ENCODE results near the gene CLPSL1. TPM values are rescaled to one million over a fixed set of nuclear protein-coding genes. Genes with fewer than 3 reads are reported as not detected.

The CLPSL1 gene
- total and polyA plus RNA-seq, 2 of the 8 experiments (the other 6 are each of a cell fraction or from before 2014, with no cell fraction given) = not detected

GRCh38 chr6:35809809-35810208, 29.0 kb downstream of the CLPSL1 start:
- FAIRE-seq = no peak
- no peak overlapping the region for H3K56ac ChIP-seq (replicated peaks; ENCODE audit: insufficient read length, low read depth, low read length)
- no peak overlapping the region for H2AK5ac ChIP-seq (ENCODE audit: low read depth, low read length)
- no peaks in the 10 kb centered on the region for H3K79me1 ChIP-seq (ENCODE audit: low read depth, low read length)
- no peak overlapping the region for H3K4me3 ChIP-seq (ENCODE audit: extremely low read depth in 1 of 4, insufficient read depth in 2 of 4, low read depth in 3 of 4, low read length in 4 of 4)
- no peak for DNase-seq (ENCODE audit: low read depth in 1 of 2, low spot score in 2 of 2)
- 83% methylated on average over 5 of the region's 5 CpGs; no CpG with 5 or more reads in 1 of the 2 experiments for WGBS, 2 experiments (ENCODE audit: extremely low coverage in 1 of 2, insufficient coverage in 1 of 2, insufficient read length in 1 of 2, insufficient replicate concordance in 2 of 2, low coverage in 1 of 2, low lambda C conversion rate in 2 of 2, missing lambda C conversion rate in 1 of 2)
- H4K91ac ChIP-seq (replicated peaks; ENCODE audit: insufficient read length, low read length) = no peak overlapping the region
- no peaks in the 10 kb centered on the region; a peak in 1 of 7 replicates for H3K27me3 ChIP-seq (replicated peaks in 1 of 4; ENCODE audit: control insufficient read depth in 3 of 4, extremely low read depth in 1 of 4, insufficient read depth in 3 of 4, low read length in 3 of 4)
- H3K79me2 ChIP-seq (ENCODE audit: control insufficient read depth in 1 of 2, insufficient read depth in 2 of 2, low read length in 2 of 2) = no peaks in the 10 kb centered on the region
- H3K4me1 ChIP-seq (replicated peaks in 1 of 4; ENCODE audit: control insufficient read depth in 3 of 4, insufficient read depth in 4 of 4, low read length in 3 of 4) = peaks cover 0 to 7% (median 2%) of the 10 kb centered on the region in 4 experiments; a peak in 3 of 7 replicates
- H2BK120ac ChIP-seq (replicated peaks; ENCODE audit: low read depth, low read length) = no peak overlapping the region
- H3K23me2 ChIP-seq (ENCODE audit: low read depth, low read length) = peaks cover 2% of the 10 kb centered on the region; the same call in 1 of the 2 replicates
- no peak overlapping the region for H2BK5ac ChIP-seq (ENCODE audit: low read depth, low read length)
- no peak overlapping the region for H4K8ac ChIP-seq (ENCODE audit: extremely low read depth, insufficient read depth, low read length)
- no peak overlapping the region for H2BK12ac ChIP-seq (ENCODE audit: low read depth, low read length)
- no peaks in the 10 kb centered on the region for H3K36me3 ChIP-seq (ENCODE audit: control insufficient read depth in 2 of 4, insufficient read depth in 4 of 4, low read length in 3 of 4)
- H2BK15ac ChIP-seq (ENCODE audit: low read length) = no peak overlapping the region
- no peak overlapping the region for H3K4ac ChIP-seq (replicated peaks; ENCODE audit: insufficient read length, low read depth, low read length)
- no peak overlapping the region for H2BK20ac ChIP-seq (ENCODE audit: low read length)
- H4K5ac ChIP-seq (ENCODE audit: insufficient read length, low read depth, low read length) = no peak overlapping the region
- no peak for TF ChIP-seq FOSL1 (IDR thresholded peaks at IDR 0.05; ENCODE audit: insufficient read depth, low read depth, low read length)
- no peak for TF ChIP-seq NANOG (IDR thresholded peaks at IDR 0.05; ENCODE audit: insufficient read depth, low read depth, low read length, poor library complexity, severe bottlenecking)
- TF ChIP-seq RBBP5 (IDR thresholded peaks at IDR 0.05; ENCODE audit: borderline replicate concordance, low read depth, low read length) = no peak
- TF ChIP-seq RNF2 (IDR thresholded peaks at IDR 0.05; ENCODE audit: borderline replicate concordance, low read depth, low read length, missing control alignments, poor library complexity, severe bottlenecking) = no peak
- TF ChIP-seq KDM1A (IDR thresholded peaks at IDR 0.05; ENCODE audit: borderline replicate concordance, low read length) = no peak
- TF ChIP-seq, protein P1, sequence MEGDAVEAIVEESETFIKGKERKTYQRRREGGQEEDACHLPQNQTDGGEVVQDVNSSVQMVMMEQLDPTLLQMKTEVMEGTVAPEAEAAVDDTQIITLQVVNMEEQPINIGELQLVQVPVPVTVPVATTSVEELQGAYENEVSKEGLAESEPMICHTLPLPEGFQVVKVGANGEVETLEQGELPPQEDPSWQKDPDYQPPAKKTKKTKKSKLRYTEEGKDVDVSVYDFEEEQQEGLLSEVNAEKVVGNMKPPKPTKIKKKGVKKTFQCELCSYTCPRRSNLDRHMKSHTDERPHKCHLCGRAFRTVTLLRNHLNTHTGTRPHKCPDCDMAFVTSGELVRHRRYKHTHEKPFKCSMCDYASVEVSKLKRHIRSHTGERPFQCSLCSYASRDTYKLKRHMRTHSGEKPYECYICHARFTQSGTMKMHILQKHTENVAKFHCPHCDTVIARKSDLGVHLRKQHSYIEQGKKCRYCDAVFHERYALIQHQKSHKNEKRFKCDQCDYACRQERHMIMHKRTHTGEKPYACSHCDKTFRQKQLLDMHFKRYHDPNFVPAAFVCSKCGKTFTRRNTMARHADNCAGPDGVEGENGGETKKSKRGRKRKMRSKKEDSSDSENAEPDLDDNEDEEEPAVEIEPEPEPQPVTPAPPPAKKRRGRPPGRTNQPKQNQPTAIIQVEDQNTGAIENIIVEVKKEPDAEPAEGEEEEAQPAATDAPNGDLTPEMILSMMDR (IDR thresholded peaks at IDR 0.05; ENCODE audit: control extremely low read depth in 1 of 3, insufficient read depth in 1 of 3, low read depth in 1 of 3, low read length in 3 of 3) = no peak
- no peak overlapping the region for H3K27ac ChIP-seq (ENCODE audit: low read depth, low read length)
- ChIA-PET POLR2A (ENCODE audit: partially characterized antibody) (interaction anchor here (0.8 kb wide), 1 partner anchor 46 kb away, joined by 3 read pairs; no protein-coding TSS in a partner anchor), CTCF (ENCODE audit: partially characterized antibody) (interaction anchor here (0.9 to 1.6 kb wide), 3 partner anchors 67 to 342 kb away, joined by 3 to 4 read pairs (median 4); partner anchors contain the start of gene RPL10A)
- H4K20me1 ChIP-seq (replicated peaks in 1 of 2; ENCODE audit: control insufficient read depth in 1 of 2, insufficient read depth in 2 of 2, low read length in 2 of 2) = no peaks in the 10 kb centered on the region
- no peaks in the 10 kb centered on the region for H3K9me3 ChIP-seq (ENCODE audit: insufficient read depth in 2 of 2, low read depth in 1 of 2, low read length in 1 of 2)
- no peak overlapping the region for H3K18ac ChIP-seq (ENCODE audit: extremely low read depth, low read length)
- H3K14ac ChIP-seq (ENCODE audit: insufficient read length) = no peak overlapping the region
- H2AFZ ChIP-seq (ENCODE audit: low read length) = no peak overlapping the region
- H3K4me2 ChIP-seq (ENCODE audit: insufficient read depth in 1 of 2, low read depth in 2 of 2, low read length in 2 of 2) = no peak overlapping the region
- H3K23ac ChIP-seq (ENCODE audit: insufficient read length) = no peak overlapping the region
- H3K9ac ChIP-seq (replicated peaks in 1 of 4; ENCODE audit: extremely low read depth in 1 of 4, low read depth in 3 of 4, low read length in 3 of 4) = no peak overlapping the region
